ENCODE data around the gene ASPHD2. TPM values are rescaled to one million over a fixed set of nuclear protein-coding genes. Genes with fewer than 3 reads are reported as not detected.

ASPHD2 gene
- total RNA-seq, 1 experiment from 2014 or later = 7.1 TPM

GRCh38 chr22:26444777-26445176 is 15.7 kb downstream of the ASPHD2 start:
- H2AK5ac ChIP-seq (ENCODE audit: insufficient read length, low read length) = no peak overlapping the region
- no peak for DNase-seq

More at GRCh38 chr22:26444777-26445176, 15.7 kb downstream of the ASPHD2 start:
- no peak overlapping the region for H3K9ac ChIP-seq (ENCODE audit: extremely low read depth, insufficient read length, low read length)
- H2BK120ac ChIP-seq (ENCODE audit: low read depth, low read length, poor library complexity, severe bottlenecking) = no peak overlapping the region
- Mint-ChIP-seq H3K36me3 (ENCODE audit: insufficient read depth in 1 of 3, low read depth in 3 of 3) (peaks cover 0 to 6% (median 4%) of the 10 kb centered on the region in 3 experiments; a peak in 3 of 7 replicates), H3K27me3 (ENCODE audit: low read depth) (no peaks in the 10 kb centered on the region), H3K27ac (no peak overlapping the region), H3K4me3 (no peak overlapping the region), H3K4me1 (peaks cover 7 to 15% of the 10 kb centered on the region in 2 experiments), H3K9me3 (no peaks in the 10 kb centered on the region)
- no peak overlapping the region for H2BK5ac ChIP-seq (ENCODE audit: insufficient read length, low read length)
- no peaks in the 10 kb centered on the region for H3K27me3 ChIP-seq (ENCODE audit: insufficient read depth, low read length)
- H2BK20ac ChIP-seq (ENCODE audit: low read depth, low read length, poor library complexity, severe bottlenecking) = no peak overlapping the region
- no peaks in the 10 kb centered on the region for H3K4me1 ChIP-seq (ENCODE audit: insufficient read depth, low read length)
- no peak overlapping the region for H4K5ac ChIP-seq (ENCODE audit: insufficient read length, low read depth, low read length)
- H4K91ac ChIP-seq (ENCODE audit: insufficient read length, low read depth, low read length) = no peak overlapping the region
- H3K23ac ChIP-seq (ENCODE audit: insufficient read length, low read depth, low read length) = no peak overlapping the region
- no peak for TF ChIP-seq CTCF (conservative IDR thresholded peaks at IDR 0.05)
- H3K9me3 ChIP-seq (ENCODE audit: control insufficient read depth, low read depth, low read length) = no peaks in the 10 kb centered on the region
- no peak overlapping the region for H3K4me2 ChIP-seq (ENCODE audit: insufficient read depth, insufficient read length, low read length)
- no CpG with 5 or more reads among the region's 8 CpGs for WGBS (ENCODE audit: extremely low coverage, insufficient read length, low lambda C conversion rate)
- H3K14ac ChIP-seq (ENCODE audit: insufficient read depth, low read length) = no peak overlapping the region
- H3K56ac ChIP-seq (ENCODE audit: insufficient read length, low read depth, low read length) = no peak overlapping the region
- H3K18ac ChIP-seq (ENCODE audit: insufficient read length, low read depth, low read length) = no peak overlapping the region
- H3K23me2 ChIP-seq (ENCODE audit: insufficient read length, low read depth, low read length, poor library complexity, severe bottlenecking) = no peaks in the 10 kb centered on the region
- no peak overlapping the region for H3K27ac ChIP-seq (ENCODE audit: insufficient read length, low read depth, low read length)
- no peaks in the 10 kb centered on the region for H3K79me2 ChIP-seq (ENCODE audit: insufficient read depth, low read length)
- H2AFZ ChIP-seq (ENCODE audit: low read length) = no peak overlapping the region
- no peak overlapping the region for H4K8ac ChIP-seq (replicated peaks; ENCODE audit: insufficient read length, low read depth, low read length)
- H3T11ph ChIP-seq (ENCODE audit: low read length) = no peak overlapping the region
- no peaks in the 10 kb centered on the region for H3K79me1 ChIP-seq (ENCODE audit: insufficient read depth, low read depth, low read length, poor library complexity, severe bottlenecking)
- H4K20me1 ChIP-seq (ENCODE audit: control insufficient read depth, insufficient read depth, insufficient read length) = no peaks in the 10 kb centered on the region
- H2BK12ac ChIP-seq (ENCODE audit: insufficient read length, low read depth, low read length) = no peak overlapping the region
- H3K4ac ChIP-seq (ENCODE audit: low read depth, low read length) = no peak overlapping the region
- no peak overlapping the region for H2BK15ac ChIP-seq (ENCODE audit: low read depth, low read length)
